Astrocyte (in vitro differentiated cells and primary cell): ENCODE results near the gene SLC29A2. TPM values are rescaled to one million over a fixed set of nuclear protein-coding genes. Genes with fewer than 3 reads are reported as not detected.
A peak's percentile ranks its signal among the peaks of the same experiment; 100 is the strongest.
"Not testable (repeated sequence)": the region's sequence is repeated elsewhere in the genome, so short reads cannot be mapped to it uniquely, and the experiment has no call there.

ENCODE experiments used
- DNase-seq: peaks from one replicate; pipeline ENCODE4 v3.0.0-alpha.2; 2010; ENCODE audit warnings: low read depth
- FAIRE-seq: peaks from 2 replicates; lab custom pipeline; 2011; peaks lifted over from hg19 to GRCh38; lab: Jason Lieb, UNC
- H2AFZ ChIP-seq: 2 replicates; pipeline ENCODE4 v1.6.0; 2012; ENCODE audit warnings: low read depth, low read length, inconsistent platforms
- H3K27ac ChIP-seq: 2 replicates; pipeline ENCODE4 v1.5.1; 2011; ENCODE audit warnings: low read depth, low read length, inconsistent platforms
- H3K27me3 ChIP-seq: 2 replicates; pipeline ENCODE4 v1.6.0; 2011; ENCODE audit warnings: low read length, inconsistent platforms; ENCODE audit not compliant: insufficient read depth
- H3K36me3 ChIP-seq: 2 replicates; pipeline ENCODE4 v1.5.1; 2011; ENCODE audit warnings: low read length, inconsistent platforms; ENCODE audit not compliant: insufficient read depth
- H3K4me1 ChIP-seq: 2 replicates; pipeline ENCODE4 v1.5.1; 2011; ENCODE audit warnings: low read length, inconsistent platforms; ENCODE audit not compliant: insufficient read depth
- H3K4me2 ChIP-seq: 2 replicates; pipeline ENCODE4 v1.6.0; 2012; ENCODE audit warnings: low read length, inconsistent platforms
- H3K4me3 ChIP-seq: 2 replicates; pipeline ENCODE4 v1.5.1; 2011; ENCODE audit warnings: low read depth, mild to moderate bottlenecking, low read length, inconsistent platforms; ENCODE audit not compliant: insufficient read depth
- H3K79me2 ChIP-seq: 2 replicates; pipeline ENCODE4 v1.6.0; 2012; ENCODE audit warnings: mild to moderate bottlenecking, low read length, inconsistent platforms; ENCODE audit not compliant: insufficient read depth
- H3K9ac ChIP-seq: 2 replicates; pipeline ENCODE4 v1.6.0; 2012; ENCODE audit warnings: mild to moderate bottlenecking, low read length, inconsistent platforms
- H3K9me3 ChIP-seq: 2 replicates; pipeline ENCODE4 v1.5.1; 2012; ENCODE audit warnings: low read depth, mild to moderate bottlenecking, low read length, inconsistent platforms; ENCODE audit not compliant: insufficient read depth
- H4K20me1 ChIP-seq: 2 replicates; pipeline ENCODE4 v1.6.0; 2012; ENCODE audit warnings: low read length, inconsistent platforms; ENCODE audit not compliant: insufficient read depth
- H3K27ac Mint-ChIP-seq: one replicate; pipeline ENCODE4 v1.8.0; 2021; ENCODE audit warnings: mild to moderate bottlenecking, mixed read lengths; ENCODE audit not compliant: unreplicated experiment
- H3K27me3 Mint-ChIP-seq: one replicate; pipeline ENCODE4 v1.8.0; 2021; ENCODE audit warnings: low read depth, mixed read lengths; ENCODE audit not compliant: unreplicated experiment
- H3K36me3 Mint-ChIP-seq: one replicate; pipeline ENCODE4 v1.8.0; 2021; ENCODE audit warnings: low read depth, mixed read lengths; ENCODE audit not compliant: unreplicated experiment
- H3K4me1 Mint-ChIP-seq: one replicate; pipeline ENCODE4 v1.8.0; 2021; ENCODE audit warnings: low read depth, mixed read lengths; ENCODE audit not compliant: unreplicated experiment
- H3K4me3 Mint-ChIP-seq: one replicate; pipeline ENCODE4 v1.8.0; 2021; ENCODE audit warnings: mild to moderate bottlenecking, moderate library complexity, mixed read lengths; ENCODE audit not compliant: unreplicated experiment
- H3K9me3 Mint-ChIP-seq: one replicate; pipeline ENCODE4 v1.8.0; 2021; ENCODE audit warnings: mild to moderate bottlenecking, mixed read lengths; ENCODE audit not compliant: unreplicated experiment
- EZH2 ChIP-seq: IDR thresholded peaks from 2 replicates; pipeline ENCODE4 v1.6.1; 2012; ENCODE audit warnings: mild to moderate bottlenecking, low read length, inconsistent platforms; ENCODE audit not compliant: insufficient read depth
- total RNA-seq: library from RNA; stranded (reverse); gene quantifications from 2 replicates; pipeline ENCODE4 v1.2.1, GENCODE V29; 2021
- TF ChIP-seq, protein P1 (sequence below): IDR thresholded peaks from 2 replicates; pipeline ENCODE4 v1.5.1; 2011; ENCODE audit warnings: low read depth, mild to moderate bottlenecking, inconsistent platforms, low read length, moderate library complexity; ENCODE audit not compliant: insufficient read depth

Gene SLC29A2
- total RNA-seq, 1 donor from 2014 or later, result 6.6 TPM

DNA sequence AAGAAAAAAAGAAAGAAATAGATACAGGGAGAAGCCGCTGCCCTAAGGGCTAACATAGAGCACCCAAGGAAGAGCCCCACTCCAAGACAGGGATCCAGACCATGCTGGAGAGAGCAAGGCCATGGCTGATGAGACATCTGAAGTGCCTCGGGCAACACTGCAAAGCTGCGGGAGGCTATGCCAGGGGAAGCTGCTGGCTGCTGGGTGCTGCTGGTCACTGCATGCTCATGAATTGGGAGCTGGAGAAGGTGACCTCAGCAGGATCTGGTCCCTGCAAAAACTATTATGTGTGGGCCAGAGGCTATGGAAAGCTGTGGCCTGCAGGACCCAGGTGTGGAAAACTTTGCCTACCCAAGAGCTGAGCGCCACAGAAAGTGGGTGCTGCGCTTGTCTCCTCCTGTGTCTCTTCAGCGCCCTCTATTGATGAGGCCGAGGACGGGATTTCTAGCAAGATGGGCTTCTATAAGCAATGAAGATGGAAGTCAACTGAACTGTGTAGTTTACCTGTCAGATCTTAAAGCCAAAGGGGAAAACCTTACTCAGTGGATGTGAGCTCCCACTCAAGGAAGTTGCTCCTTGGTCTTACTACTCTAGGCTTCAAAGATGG, 17.3 kb upstream of the SLC29A2 start:
- Mint-ChIP-seq H3K4me1 (no peaks in the 10 kb centered on the region), H3K27me3 (peaks cover 9% of the 10 kb centered on the region), H3K36me3 (no peaks in the 10 kb centered on the region), H3K9me3 (peaks cover under 1% of the 10 kb centered on the region), H3K4me3 (no peak overlapping the region), H3K27ac (no peak overlapping the region)
- no peaks in the 10 kb centered on the region for H3K4me1 ChIP-seq
- H3K36me3 ChIP-seq, result no peaks in the 10 kb centered on the region
- no peaks in the 10 kb centered on the region for H3K79me2 ChIP-seq
- H2AFZ ChIP-seq, result no peak overlapping the region
- no peak overlapping the region for H3K27ac ChIP-seq
- no peak overlapping the region for H3K4me2 ChIP-seq
- no peak overlapping the region for H3K9ac ChIP-seq
- H3K27me3 ChIP-seq, result peaks cover 8% of the 10 kb centered on the region
- H4K20me1 ChIP-seq, result no peaks in the 10 kb centered on the region
- no peak for FAIRE-seq
- no peaks in the 10 kb centered on the region for H3K9me3 ChIP-seq
- no peak for TF ChIP-seq EZH2
- TF ChIP-seq, protein P1, sequence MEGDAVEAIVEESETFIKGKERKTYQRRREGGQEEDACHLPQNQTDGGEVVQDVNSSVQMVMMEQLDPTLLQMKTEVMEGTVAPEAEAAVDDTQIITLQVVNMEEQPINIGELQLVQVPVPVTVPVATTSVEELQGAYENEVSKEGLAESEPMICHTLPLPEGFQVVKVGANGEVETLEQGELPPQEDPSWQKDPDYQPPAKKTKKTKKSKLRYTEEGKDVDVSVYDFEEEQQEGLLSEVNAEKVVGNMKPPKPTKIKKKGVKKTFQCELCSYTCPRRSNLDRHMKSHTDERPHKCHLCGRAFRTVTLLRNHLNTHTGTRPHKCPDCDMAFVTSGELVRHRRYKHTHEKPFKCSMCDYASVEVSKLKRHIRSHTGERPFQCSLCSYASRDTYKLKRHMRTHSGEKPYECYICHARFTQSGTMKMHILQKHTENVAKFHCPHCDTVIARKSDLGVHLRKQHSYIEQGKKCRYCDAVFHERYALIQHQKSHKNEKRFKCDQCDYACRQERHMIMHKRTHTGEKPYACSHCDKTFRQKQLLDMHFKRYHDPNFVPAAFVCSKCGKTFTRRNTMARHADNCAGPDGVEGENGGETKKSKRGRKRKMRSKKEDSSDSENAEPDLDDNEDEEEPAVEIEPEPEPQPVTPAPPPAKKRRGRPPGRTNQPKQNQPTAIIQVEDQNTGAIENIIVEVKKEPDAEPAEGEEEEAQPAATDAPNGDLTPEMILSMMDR, result peak; percentile 73
- H3K4me3 ChIP-seq, result no peak overlapping the region
- DNase-seq, result peak; percentile 35

DNA sequence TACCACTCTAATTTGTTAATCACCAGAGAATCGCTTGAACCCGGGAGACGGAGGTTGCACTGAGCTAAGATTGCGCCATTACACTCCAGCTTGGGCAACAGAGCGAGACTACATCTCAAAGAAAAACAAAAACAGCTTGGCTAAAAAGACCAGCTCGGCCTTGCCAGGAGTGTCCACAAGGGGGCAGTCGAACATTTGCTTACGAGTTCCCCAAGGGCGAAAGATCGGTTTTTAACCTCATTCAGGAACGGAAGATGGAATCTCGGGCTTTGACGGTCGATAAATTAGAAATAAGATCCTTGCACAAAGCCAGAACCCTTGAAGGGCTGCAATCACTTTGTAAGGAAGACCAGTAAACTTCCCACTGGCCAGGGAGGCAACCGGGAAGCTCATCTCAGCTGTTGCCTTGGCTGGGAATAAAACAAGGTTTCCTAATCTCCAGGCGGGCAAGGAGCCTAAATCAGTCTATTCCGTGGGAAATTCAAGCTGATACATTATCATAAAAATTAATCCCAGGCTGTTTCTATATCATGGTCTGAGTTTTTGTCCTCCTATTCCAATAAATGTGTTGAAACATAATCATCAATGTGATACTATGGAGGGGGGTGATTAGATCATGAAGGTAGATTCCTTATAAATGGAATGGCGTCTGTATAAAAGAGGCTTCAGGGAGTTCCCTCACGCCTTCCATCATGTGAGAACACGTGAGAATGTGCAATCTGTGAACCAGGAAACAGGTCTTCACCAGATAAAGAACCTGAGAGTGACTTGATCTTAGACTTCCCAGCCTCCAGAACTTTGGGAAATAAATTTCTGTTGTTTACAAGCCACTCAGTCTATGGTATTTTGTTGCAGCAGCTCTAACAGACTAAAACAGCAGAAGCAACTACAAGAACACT, 14.9 kb upstream of the SLC29A2 start:
- H3K27me3 Mint-ChIP-seq, result peaks cover 9% of the 10 kb centered on the region
- H3K4me1 Mint-ChIP-seq, result no peaks in the 10 kb centered on the region
- H3K36me3 ChIP-seq, result no peaks in the 10 kb centered on the region
- DNase-seq (peak; percentile 52), FAIRE-seq (no peak)
- H3K36me3 Mint-ChIP-seq, result no peaks in the 10 kb centered on the region
- no peaks in the 10 kb centered on the region for H3K9me3 ChIP-seq
- no peaks in the 10 kb centered on the region for H3K4me1 ChIP-seq
- no peak overlapping the region for H3K27ac ChIP-seq
- H2AFZ ChIP-seq, result peak overlapping the region; percentile 79
- H3K4me3 Mint-ChIP-seq, result peak overlapping the region; percentile 66
- H3K4me3 ChIP-seq, result peak overlapping the region; percentile 46
- H3K9ac ChIP-seq, result no peak overlapping the region
- H3K4me2 ChIP-seq, result peak overlapping the region; percentile 82
- no peaks in the 10 kb centered on the region for H3K9me3 Mint-ChIP-seq
- H3K27ac Mint-ChIP-seq, result no peak overlapping the region
- no peaks in the 10 kb centered on the region for H3K79me2 ChIP-seq
- TF ChIP-seq, protein P1, result peak; percentile 99
- TF ChIP-seq EZH2, result no peak
- H4K20me1 ChIP-seq, result no peaks in the 10 kb centered on the region
- H3K27me3 ChIP-seq, result peaks cover 8% of the 10 kb centered on the region

DNA sequence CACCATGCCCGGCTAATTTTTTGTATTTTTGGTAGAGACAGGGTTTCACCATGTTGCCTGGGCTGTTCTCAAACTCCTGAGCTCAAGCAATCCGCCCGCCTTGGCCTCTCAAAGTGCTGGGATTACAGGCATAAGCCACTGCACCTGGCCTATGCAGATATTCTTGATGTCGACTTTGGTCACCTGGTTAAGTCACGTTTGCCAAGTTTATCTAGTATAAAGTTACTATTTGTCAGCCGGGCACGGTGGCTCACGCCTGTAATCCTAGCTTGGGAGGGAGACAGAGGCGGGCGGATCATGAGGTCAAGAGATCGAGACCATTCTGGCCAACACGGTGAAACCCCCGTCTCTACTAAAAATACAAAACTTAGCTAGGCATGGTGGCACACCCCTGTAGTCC, 12.8 kb upstream of the SLC29A2 start:
- not testable (repeated sequence) for H3K4me1 ChIP-seq, H3K9me3 ChIP-seq, FAIRE-seq, H3K9me3 Mint-ChIP-seq, H3K27ac Mint-ChIP-seq, H3K27me3 ChIP-seq, H3K27me3 Mint-ChIP-seq, H3K4me3 Mint-ChIP-seq, H3K4me3 ChIP-seq, H2AFZ ChIP-seq, H3K4me1 Mint-ChIP-seq, H3K79me2 ChIP-seq, DNase-seq, H4K20me1 ChIP-seq, H3K27ac ChIP-seq, H3K36me3 Mint-ChIP-seq, H3K9ac ChIP-seq, H3K36me3 ChIP-seq, H3K4me2 ChIP-seq

DNA sequence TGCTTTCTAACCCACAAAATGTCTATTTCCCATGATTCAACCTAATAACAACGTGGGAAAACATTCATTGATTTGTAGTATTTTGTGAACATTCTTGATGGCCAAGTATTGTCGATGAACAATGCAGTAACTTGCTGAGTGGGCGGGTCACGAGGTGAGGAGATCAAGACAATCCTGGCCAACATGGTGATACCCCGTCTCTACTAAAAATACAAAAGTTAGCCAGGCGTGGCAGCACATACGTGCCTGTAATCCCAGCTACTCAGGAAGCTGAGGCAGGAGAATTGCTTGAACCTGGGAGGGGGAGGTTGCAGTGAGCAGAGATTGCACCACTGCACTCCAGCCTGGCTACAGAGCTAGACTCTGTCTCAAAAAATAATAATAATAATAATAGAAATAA, 8.7 kb upstream of the SLC29A2 start:
- not testable (repeated sequence) for H3K9me3 ChIP-seq, H3K9ac ChIP-seq, H3K27ac Mint-ChIP-seq, H3K4me3 ChIP-seq, FAIRE-seq, H3K79me2 ChIP-seq, H3K4me1 Mint-ChIP-seq, H3K36me3 Mint-ChIP-seq, H4K20me1 ChIP-seq, H3K36me3 ChIP-seq, H2AFZ ChIP-seq, H3K27me3 Mint-ChIP-seq, H3K4me3 Mint-ChIP-seq, H3K4me1 ChIP-seq, H3K4me2 ChIP-seq, H3K27me3 ChIP-seq, H3K9me3 Mint-ChIP-seq, H3K27ac ChIP-seq, DNase-seq
